T-helper 1 cell treated with Interleukin-12 subunit alpha and Interleukin-12 subunit beta and Interleukin-4 antibody, amounts not matched to agents 30 ng/mL and 1 ng/mL, for 36 hours (primary cell): ENCODE measurements around the gene ZDHHC14. TPM values are rescaled to one million over a fixed set of nuclear protein-coding genes. Genes with fewer than 3 reads are reported as not detected.

Experiments
- intact Hi-C: fragments of 100-400 bp; cut with micrococcal nuclease; formaldehyde crosslinking; loops from one replicate; pipeline ENCODE4 v1.15.1; 2024
- total RNA-seq: library from RNA; stranded (reverse); gene quantifications from 2 replicates; pipeline ENCODE4 v1.2.3, GENCODE V29; 2022

The ZDHHC14 gene
- total RNA-seq, 1 donor from 2014 or later, result 18.3 TPM

DNA sequence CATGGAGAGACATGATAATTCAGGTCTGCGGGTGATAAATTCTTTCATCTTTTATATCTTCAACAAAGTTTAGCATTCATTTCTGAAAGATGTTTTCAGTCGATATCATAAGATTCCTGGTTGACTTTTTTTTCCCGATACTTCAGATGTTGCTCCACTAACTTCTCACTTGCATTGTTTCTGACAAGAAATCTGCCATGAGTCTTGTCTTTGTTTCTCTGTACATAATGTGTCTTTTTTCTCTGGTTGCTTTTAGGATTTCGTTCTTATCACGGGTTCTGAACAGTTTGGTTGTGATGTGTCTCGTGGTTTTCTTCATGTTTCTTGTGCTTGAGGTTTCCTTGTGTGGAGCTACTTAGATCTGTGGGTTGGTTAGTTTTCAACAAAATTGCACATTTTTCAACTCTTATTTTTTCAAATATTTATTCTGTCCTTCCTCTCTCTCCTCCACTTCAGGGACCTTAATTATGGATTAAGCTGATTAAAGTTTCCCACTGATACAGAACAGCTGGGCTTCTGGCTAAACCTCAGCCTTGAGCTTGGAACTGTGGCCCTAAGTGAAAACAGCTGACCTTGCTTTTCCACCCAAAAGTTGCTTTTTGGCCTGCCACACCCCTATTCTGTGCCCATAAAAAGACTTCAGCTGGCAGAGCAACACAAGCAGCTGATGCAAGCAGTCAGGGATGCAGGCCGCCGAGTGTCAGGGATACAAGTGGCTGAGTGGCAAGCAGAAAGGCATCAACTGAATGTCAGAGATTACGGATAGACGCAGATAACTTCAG, 344.2 kb downstream of the ZDHHC14 start:
- intact Hi-C loops, result no loop called here

DNA sequence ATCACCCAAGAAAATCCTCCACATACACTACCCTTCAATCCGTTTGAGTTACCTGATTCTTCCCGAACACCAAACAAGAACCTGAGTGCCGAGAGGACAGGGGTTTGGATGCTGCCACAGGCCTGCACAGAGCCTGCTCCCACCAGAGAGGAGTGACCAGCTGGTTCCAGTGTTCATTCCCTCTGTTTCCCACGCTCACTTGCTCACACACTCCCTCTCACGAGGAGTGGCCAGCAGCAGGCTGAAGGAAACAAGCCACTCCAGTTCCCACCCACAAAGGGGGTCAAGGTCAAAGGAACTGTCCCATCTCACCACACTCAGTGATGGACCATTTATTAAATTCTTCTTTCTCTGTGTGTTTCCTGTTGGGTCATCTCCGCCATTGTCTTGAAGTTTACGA, 344.8 kb downstream of the ZDHHC14 start:
- intact Hi-C loops, result no loop called here

DNA sequence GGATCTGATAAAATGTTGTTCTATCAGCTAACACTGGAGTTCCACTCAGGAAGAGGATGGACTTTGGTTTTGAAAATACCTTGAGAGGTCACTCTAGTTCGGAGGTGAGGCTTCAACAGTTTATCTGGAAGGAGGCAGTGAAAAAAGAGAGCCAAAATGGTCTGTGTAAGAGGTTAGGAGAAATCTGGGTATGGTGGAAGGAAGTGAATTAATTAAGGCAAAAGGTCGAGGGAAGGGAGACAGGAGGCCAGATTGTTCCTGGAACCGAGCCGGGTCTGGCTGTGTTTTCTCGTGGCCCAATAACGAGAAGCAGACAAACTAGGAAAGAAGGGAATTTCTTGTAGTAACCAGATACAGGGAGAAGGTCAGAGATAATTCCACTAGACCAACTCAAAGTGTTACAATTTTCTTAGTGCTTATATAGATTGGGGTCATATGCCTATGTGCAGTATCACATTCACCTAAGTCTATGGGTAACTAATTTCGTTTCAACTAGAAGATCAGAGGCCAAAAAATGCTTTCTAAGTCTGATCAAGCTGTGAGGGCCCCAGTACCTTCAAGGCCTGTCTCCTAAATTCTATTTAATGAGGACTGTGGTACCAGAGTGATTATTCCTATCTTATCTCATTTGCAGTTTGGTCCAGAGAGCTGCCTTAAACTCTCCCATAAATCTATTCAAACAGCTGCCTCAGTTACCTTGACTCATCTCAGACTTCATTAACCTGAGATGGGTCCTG, 346.1 kb downstream of the ZDHHC14 start:
- intact Hi-C loops, result no loop called here

Other genes starting within 250 kb of the ZDHHC14 start
- 9.4 and 10.0 TPM in 2 replicates for gene TMEM242, start 57.7 kb upstream of the ZDHHC14 start, total RNA-seq